ENCODE results near the gene FAM184B. TPM values are rescaled to one million over a fixed set of nuclear protein-coding genes. Genes with fewer than 3 reads are reported as not detected.
"Not testable (repeated sequence)": the region's sequence is repeated elsewhere in the genome, so short reads cannot be mapped to it uniquely, and the experiment has no call there.

FAM184B gene
- total RNA-seq, 1 experiment from 2014 or later: 0.17 TPM

- DNase-seq (ENCODE audit: low spot score) (no peak), ATAC-seq (no peak)
- POLR2A ChIA-PET: no interaction called here
- Mint-ChIP-seq H3K27me3 (ENCODE audit: low read depth) (peaks cover 2% of the 10 kb centered on the region; the same call in 1 of the 2 replicates), H3K36me3 (no peaks in the 10 kb centered on the region), H3K4me3 (no peak overlapping the region), H3K27ac (no peak overlapping the region), H3K9me3 (peaks cover 3% of the 10 kb centered on the region; the same call in 1 of the 2 replicates), H3K4me1 (peaks cover 6% of the 10 kb centered on the region)
- CTCF ChIA-PET: no interaction called here
- TF ChIP-seq NR1H2 (CRISPR knock-in tag; IDR thresholded peaks at IDR 0.05): no peak
- no peak for TF ChIP-seq E2F1 (CRISPR knock-in tag; IDR thresholded peaks at IDR 0.05)
- TF ChIP-seq AR (CRISPR knock-in tag; IDR thresholded peaks at IDR 0.05): no peak
- TF ChIP-seq SMAD3 (CRISPR knock-in tag; IDR thresholded peaks at IDR 0.05; ENCODE audit: borderline replicate concordance): no peak
- TF ChIP-seq ATF2 (CRISPR knock-in tag; IDR thresholded peaks at IDR 0.05; ENCODE audit: borderline replicate concordance, low read depth): no peak
- TF ChIP-seq ZNF425 (CRISPR knock-in tag; conservative IDR thresholded peaks at IDR 0.05): no peak
- TF ChIP-seq PRRX2 (CRISPR knock-in tag; IDR thresholded peaks at IDR 0.05): no peak
- TF ChIP-seq TCF7 (CRISPR knock-in tag; IDR thresholded peaks at IDR 0.05; ENCODE audit: low read depth): no peak
These were observed 67.6 kb downstream of the FAM184B start for GRCh38 chr4:17713779-17714178.

DNA sequence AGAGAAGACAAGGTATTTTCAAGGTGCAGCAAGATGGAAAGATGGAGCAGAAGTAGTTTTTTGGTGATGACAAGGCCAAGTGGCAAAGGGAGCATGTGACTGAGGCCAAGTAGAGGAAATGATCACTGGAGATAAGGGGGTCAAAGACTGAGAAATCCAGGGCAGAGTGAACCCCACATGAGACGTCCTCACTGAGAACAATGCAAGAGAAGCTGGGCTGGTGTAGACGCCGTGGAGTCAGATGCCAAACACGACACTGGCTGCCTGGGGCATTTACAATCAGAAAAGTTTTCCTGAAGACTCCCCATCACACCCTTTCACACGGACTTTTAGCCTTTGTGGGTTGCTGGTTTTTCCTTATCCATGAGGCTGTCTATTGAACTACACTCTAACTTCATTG, 69.3 kb downstream of the FAM184B start:
- no peak for DNase-seq (ENCODE audit: low spot score)
- no peak for ATAC-seq
- Mint-ChIP-seq H3K27me3 (ENCODE audit: low read depth) (peaks cover 2% of the 10 kb centered on the region; the same call in 1 of the 2 replicates), H3K4me1 (no peaks in the 10 kb centered on the region), H3K27ac (no peak overlapping the region), H3K4me3 (no peak overlapping the region), H3K9me3 (peaks cover 3% of the 10 kb centered on the region; the same call in 1 of the 2 replicates), H3K36me3 (no peaks in the 10 kb centered on the region)
- CTCF ChIA-PET: no interaction called here
- no peak for TF ChIP-seq ZNF423 (CRISPR knock-in tag; IDR thresholded peaks at IDR 0.05)
- POLR2A ChIA-PET: no interaction called here

DNA sequence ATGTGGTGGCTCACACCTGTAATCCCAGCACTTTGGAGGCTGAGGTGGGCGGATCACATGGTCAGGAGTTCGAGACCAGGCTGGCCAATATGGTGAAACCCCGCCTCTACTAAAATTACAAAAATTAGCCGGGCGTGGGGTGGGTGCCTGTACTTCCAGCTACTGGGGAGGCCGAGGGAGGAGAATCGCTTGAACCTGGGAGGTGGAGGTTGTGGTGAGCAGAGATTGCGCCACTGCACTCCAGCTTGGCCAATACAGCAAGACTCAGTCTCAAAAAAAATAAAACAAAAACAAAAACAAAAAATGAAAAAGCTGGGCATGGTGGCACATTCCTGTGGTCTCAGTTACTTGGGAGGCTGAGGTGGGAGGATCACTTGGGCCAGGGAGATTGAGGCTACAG, 70.2 kb downstream of the FAM184B start:
- ATAC-seq; H3K4me1 Mint-ChIP-seq; H3K4me3 Mint-ChIP-seq; CTCF ChIA-PET; H3K36me3 Mint-ChIP-seq; H3K27me3 Mint-ChIP-seq (ENCODE audit: low read depth); DNase-seq (ENCODE audit: low spot score); H3K9me3 Mint-ChIP-seq; POLR2A ChIA-PET; H3K27ac Mint-ChIP-seq: not testable (repeated sequence)

- TF ChIP-seq NR2C2 (CRISPR knock-in tag; IDR thresholded peaks at IDR 0.05): no peak
- Mint-ChIP-seq H3K36me3 (no peaks in the 10 kb centered on the region), H3K9me3 (peaks cover 3% of the 10 kb centered on the region; the same call in 1 of the 2 replicates), H3K4me1 (no peaks in the 10 kb centered on the region), H3K27me3 (ENCODE audit: low read depth) (peaks cover 2% of the 10 kb centered on the region; the same call in 1 of the 2 replicates), H3K27ac (no peak overlapping the region), H3K4me3 (no peak overlapping the region)
- ChIA-PET POLR2A (no interaction called here), CTCF (no interaction called here)
- DNase-seq (ENCODE audit: low spot score) (no peak), ATAC-seq (peak; percentile 48)
These were observed 71.7 kb downstream of the FAM184B start for GRCh38 chr4:17709763-17710068.

Measured in WTC11 (cell line).